Measurements from ENCODE around the gene RIPPLY3. TPM values are rescaled to one million over a fixed set of nuclear protein-coding genes. Genes with fewer than 3 reads are reported as not detected.
A peak's percentile ranks its signal among the peaks of the same experiment; 100 is the strongest.

The RIPPLY3 gene
- polyA plus RNA-seq, 3 donors: 2.0 to 2.7 (median 2.4) TPM

- no peak for DNase-seq
These were observed 52.7 kb downstream of the RIPPLY3 start for GRCh38 chr21:37059181-37059580.

DNA sequence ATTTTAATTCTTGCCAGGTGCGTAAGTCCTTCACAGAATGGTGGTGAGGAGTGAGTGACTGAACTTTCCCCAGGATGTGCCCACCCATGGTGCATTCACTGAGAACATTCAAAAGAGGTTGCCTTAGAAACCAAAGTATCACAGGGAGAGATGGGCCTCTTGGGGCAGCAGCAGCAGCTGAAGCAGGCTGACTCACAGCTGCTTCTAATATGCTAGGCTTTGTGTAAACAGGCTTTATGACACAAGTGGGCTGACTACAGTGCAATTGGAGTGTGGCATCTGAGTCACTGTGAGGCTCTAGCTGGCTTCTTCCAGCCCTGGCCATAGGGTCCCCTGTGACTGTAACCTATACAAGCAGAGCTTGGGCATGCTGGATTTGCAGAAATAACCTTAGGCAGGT, 53.8 kb downstream of the RIPPLY3 start:
- DNase-seq: peak; percentile 76

DNA sequence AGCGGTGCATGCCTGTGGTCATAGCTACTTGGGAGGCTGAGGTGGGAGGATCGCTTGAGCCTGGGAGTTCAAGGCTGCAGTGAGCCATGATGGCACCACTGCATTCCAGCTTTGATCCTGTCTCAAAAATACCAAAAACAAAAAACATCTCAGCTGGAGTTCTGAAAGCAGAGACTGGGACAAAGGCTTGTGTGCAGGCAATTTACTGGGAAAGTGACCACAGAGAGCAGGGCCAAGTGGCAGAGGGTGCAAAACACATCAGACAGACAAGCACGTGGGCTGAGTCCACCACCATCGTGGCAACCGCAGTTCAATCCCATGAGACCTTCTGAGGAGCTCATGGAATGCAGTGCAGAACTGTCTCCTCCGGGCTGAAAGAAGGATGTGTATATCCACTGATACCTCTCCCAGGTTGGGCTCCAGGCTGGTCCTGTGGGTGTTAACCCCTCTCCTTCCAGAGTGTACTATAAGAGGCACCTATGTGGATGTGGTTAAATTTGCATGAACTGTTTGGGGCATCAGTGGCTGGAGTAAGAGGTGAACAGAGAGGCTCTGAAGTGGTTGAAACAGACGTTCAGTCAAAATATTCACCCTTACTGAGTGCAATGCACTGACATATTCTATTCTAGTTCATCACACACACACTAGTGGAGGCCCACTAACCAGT, 55.6 kb downstream of the RIPPLY3 start:
- DNase-seq: no peak

- DNase-seq: no peak
These were observed 56.1 kb downstream of the RIPPLY3 start for GRCh38 chr21:37062593-37062935.

GRCh38 chr21:37063433-37063832, 56.9 kb downstream of the RIPPLY3 start:
- no peak for DNase-seq

DNA sequence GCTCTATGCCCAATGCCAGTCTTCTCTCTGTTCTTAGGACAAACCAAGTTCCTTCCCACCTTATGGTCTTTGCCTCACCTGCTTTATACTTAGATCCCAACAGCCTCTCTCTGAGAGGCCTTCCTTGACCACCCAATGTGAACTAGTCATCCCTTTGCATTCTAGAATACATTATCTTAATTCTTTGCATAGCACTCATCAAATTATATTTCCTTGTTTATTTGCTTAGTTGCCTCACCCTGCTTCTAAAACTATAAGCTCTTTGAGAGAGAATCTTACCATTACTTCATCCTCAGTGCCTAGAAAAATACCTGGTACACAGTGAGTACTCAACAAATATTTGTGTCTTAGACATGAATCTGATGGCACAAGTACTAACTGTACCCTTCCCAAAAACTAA, 58.3 kb downstream of the RIPPLY3 start:
- no peak for DNase-seq

GRCh38 chr21:37065561-37066177, 59.2 kb downstream of the RIPPLY3 start:
- no peak for DNase-seq

Other genes starting within 250 kb of the RIPPLY3 start
- 10 to 100 TPM; 17.0 to 17.9 (median 17.2) TPM for gene HLCS, start 40.0 kb upstream of the RIPPLY3 start, polyA plus RNA-seq (ENCODE audit: insufficient read length in 3 of 3)
- 10 to 100 TPM; 26.9 to 34.5 (median 30.8) TPM for gene PIGP, start 66.4 kb downstream of the RIPPLY3 start, polyA plus RNA-seq (ENCODE audit: insufficient read length in 3 of 3)
- gene TTC3, start 66.6 kb downstream of the RIPPLY3 start, polyA plus RNA-seq (ENCODE audit: insufficient read length in 3 of 3): 100 to 1,000 TPM; 162 to 185 (median 167) TPM

All from renal pelvis (tissue), 4 donors.